Keratinocyte (primary cell): ENCODE results near the gene NGDN.

Source experiments
- EZH2 ChIP-seq: IDR thresholded peaks from one replicate; pipeline ENCODE4 v1.6.1; 2012; ENCODE audit warnings: inconsistent platforms, mild to moderate bottlenecking, low read length, moderate library complexity
- TF ChIP-seq, protein P1 (sequence below), 3 experiments: IDR thresholded peaks in 1 of 3; conservative IDR thresholded peaks in 1 of 3; optimal IDR thresholded peaks in 1 of 3; 2 replicates in 2 of 3; 3 replicates in 1 of 3; pipeline versions ENCODE3 to v1.5.1; 2011; ENCODE audit warnings: low read length in 3 of 3, mild to moderate bottlenecking in 3 of 3, moderate library complexity in 2 of 3, control low read depth in 1 of 3, inconsistent platforms in 1 of 3; ENCODE audit not compliant: insufficient read depth in 2 of 3; ENCODE audit errors: extremely low read depth in 1 of 3

- TF ChIP-seq, protein P1, sequence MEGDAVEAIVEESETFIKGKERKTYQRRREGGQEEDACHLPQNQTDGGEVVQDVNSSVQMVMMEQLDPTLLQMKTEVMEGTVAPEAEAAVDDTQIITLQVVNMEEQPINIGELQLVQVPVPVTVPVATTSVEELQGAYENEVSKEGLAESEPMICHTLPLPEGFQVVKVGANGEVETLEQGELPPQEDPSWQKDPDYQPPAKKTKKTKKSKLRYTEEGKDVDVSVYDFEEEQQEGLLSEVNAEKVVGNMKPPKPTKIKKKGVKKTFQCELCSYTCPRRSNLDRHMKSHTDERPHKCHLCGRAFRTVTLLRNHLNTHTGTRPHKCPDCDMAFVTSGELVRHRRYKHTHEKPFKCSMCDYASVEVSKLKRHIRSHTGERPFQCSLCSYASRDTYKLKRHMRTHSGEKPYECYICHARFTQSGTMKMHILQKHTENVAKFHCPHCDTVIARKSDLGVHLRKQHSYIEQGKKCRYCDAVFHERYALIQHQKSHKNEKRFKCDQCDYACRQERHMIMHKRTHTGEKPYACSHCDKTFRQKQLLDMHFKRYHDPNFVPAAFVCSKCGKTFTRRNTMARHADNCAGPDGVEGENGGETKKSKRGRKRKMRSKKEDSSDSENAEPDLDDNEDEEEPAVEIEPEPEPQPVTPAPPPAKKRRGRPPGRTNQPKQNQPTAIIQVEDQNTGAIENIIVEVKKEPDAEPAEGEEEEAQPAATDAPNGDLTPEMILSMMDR (optimal IDR thresholded peaks at IDR 0.05 in 1 of 3, IDR thresholded peaks at IDR 0.05 in 1 of 3, conservative IDR thresholded peaks at IDR 0.05 in 1 of 3; ENCODE audit: extremely low read depth in 1 of 3, insufficient read depth in 2 of 3, low read length in 3 of 3): no peak
- TF ChIP-seq EZH2: no peak
Measured at GRCh38 chr14:23447361-23448350, 21.8 kb upstream of the NGDN start.
